Measurements from ENCODE around the gene SPTBN4.
A peak's percentile ranks its signal among the peaks of the same experiment; 100 is the strongest.

SPTBN4 gene

GRCh38 chr19:40607311-40608239, 140.8 kb downstream of the SPTBN4 start:
- no peak for DNase-seq

DNA sequence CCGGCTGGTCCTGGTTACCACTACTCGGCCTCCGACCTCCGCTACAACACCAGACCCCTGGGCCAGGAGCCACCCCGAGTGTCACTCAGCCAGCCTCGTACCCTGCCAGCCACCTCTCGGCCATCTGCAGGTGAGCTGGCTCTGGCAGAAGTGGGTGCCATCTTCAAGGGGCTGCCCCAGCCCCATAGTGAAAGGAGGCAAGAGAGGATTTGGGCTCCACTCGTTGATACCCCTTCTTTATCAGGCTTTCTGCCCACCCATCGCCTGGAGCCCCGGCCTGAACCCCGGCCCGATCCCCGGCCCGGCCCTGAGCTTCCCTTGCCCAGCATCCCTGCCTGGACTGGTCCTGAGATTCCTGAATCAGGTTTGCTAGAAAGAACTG, 141.4 kb downstream of the SPTBN4 start:
- DNase-seq = no peak

DNA sequence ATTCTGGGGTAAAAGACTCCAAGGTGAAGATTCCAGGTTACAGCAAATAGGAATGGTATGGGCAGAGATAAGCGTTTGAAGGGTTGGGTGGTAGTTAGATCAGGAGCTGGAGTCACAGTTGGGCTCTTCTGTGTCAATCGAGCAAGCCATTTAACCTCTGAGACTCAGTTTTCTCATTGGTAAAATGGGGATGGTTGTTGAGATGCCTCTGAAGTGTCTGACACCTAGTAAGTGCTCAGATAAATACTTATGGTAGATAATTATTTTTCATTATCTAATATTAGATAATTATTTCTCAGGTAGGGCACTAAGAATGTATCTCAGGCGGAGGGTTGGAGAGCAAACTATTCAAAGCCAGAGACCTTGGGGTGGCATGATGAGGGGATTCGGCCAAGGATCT, 142.2 kb downstream of the SPTBN4 start:
- no peak for DNase-seq

DNA sequence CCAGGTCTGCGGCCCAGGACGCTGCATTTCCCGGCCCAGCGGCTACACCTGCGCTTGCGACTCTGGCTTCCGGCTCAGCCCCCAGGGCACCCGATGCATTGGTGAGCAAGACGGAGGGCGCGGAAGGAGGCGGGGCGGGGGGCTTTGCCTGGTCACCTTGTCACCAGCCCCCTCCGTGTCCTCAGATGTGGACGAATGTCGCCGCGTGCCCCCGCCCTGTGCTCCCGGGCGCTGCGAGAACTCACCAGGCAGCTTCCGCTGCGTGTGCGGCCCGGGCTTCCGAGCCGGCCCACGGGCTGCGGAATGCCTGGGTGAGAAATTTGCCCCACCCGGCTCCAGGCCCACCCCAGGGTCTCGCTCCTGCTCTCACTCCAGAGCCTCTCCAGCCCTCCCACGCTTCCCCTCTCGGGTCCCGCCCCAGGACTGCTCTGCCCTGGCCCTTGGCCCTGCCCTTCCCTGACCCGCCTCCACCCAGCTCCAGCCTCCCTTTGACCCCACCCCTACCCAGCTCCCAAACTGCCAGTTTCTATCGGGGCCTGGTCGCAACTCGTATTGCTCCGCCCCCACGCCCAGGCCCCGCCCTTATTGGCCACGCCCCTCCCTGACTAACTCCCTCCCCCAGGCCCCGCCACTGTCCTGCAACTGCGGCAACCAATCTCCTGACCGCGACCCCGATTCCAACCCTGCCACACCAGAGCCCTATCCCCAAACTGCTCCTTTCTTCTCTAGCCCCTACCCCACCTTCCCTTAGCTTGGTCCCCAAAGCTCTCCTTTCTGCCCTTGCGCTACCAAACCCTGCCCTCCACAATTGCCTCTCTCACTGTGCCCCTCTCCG, 143.0 kb downstream of the SPTBN4 start:
- peak; percentile 67 for DNase-seq

GRCh38 chr19:40610396-40611064, 143.7 kb downstream of the SPTBN4 start:
- DNase-seq = no peak

DNA sequence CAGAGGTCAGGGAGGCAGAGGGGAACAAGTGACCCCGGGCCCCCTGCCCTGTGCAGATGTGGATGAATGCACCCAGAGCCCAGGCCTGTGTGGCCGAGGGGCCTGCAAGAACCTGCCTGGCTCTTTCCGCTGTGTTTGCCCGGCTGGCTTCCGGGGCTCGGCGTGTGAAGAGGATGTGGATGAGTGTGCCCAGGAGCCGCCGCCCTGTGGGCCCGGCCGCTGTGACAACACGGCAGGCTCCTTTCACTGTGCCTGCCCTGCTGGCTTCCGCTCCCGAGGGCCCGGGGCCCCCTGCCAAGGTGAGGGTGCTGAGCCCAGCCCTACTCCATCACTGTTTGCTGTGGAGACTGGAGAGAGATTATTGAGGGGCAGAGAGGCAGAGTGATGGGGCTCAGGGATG, 144.3 kb downstream of the SPTBN4 start:
- DNase-seq = no peak

DNA sequence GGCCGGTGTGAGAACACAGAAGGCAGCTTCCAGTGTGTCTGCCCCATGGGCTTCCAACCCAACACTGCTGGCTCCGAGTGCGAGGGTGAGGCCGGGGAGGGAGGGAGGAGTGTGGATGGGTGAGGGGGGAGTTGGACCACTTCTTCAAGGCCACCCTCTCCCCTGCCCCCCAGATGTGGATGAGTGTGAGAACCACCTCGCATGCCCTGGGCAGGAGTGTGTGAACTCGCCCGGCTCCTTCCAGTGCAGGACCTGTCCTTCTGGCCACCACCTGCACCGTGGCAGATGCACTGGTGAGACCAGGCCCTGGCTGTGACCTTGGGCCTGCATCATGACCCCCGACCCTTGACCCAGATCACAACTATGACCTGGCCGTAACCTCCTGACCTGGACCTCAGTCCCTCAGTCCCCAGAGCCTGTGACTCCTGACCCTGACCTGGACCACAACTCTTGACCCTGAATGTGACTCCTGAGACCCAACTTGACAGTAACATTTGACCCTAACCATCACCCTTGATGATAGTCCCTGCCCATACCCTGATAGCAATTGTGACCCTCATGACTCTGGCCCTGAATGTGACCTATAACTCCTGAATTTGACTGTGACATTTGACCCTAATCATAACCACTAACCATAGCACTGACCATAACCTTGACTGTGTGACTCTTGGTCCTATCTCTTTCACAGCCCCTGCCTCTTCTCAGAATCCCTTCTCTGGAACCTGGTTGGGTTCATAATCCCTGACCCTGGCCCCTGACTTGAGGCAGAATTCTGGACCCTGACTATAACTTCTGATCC, 145.3 kb downstream of the SPTBN4 start:
- DNase-seq = no peak

DNA sequence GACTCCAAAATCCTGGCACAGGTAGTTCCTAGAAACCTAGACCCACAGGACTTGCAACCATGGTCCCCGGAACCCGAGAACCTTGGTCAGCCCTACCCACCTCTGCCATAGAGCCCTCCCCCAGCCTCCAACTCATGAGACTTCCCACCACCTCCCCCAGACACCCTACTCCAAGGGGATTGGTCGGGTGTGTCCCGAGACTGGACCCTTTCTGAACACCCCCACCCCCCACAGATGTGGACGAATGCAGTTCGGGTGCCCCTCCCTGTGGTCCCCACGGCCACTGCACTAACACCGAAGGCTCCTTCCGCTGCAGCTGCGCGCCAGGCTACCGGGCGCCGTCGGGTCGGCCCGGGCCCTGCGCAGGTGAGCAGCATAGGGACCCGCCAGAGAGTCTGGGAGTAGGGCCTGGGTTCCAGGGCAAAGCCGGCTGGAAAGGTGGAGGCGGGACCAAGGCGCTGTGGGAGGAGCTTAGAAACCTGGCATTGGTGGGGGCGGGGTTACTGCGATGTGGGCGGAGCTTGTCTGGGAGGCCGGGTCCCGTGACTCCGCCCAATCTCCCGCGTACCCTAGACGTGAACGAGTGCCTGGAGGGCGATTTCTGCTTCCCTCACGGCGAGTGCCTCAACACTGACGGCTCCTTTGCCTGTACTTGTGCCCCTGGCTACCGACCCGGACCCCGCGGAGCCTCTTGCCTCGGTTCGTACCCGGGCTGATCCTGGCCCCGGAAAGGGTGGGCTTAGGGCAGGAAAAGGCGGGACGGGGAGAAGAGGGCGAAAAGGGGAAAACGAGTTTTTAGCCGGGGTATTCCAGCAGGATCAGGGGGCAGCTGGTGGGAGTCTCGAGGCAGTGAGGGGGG, 146.3 kb downstream of the SPTBN4 start:
- DNase-seq = peak; percentile 37

GRCh38 chr19:40613690-40614621, 147.2 kb downstream of the SPTBN4 start:
- DNase-seq = peak; percentile 80

DNA sequence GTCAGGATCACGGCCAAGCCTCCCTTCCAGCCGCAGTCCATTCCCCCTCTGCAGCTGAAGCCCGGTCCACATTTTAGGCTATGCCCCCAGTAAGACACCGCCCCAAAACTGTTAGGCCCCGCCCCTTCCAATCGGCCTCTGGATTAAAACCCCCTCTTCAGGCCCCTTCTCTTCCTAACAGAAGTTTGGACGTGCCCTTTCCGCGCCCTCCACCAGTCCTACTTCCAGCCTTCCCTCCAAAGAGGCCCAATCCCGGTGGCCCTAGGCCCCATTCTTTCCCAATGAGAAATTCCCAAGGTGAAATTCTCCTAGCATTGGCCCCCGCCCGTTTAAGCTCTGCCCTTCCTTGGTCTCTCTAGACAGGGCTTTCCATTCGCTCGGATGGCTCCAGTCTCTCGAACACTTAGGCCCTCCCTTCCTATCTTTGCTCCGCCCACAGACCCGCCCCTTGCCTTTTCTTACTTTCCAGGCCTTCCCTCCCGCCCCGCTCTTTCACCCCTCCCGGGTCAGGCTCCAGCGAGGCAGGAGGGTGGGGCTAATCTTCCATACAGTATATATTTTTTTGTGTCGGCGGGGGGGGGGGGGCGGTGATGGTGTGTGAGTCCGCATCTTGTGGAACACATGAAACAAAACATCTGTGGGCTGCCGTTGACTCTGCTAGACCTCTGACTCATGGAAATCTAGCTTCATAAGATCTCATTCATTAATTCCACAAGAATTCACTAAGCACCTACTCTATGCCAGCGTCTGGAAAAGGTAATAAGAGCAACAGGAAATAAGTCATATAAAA, 148.0 kb downstream of the SPTBN4 start:
- DNase-seq = peak; percentile 96

DNA sequence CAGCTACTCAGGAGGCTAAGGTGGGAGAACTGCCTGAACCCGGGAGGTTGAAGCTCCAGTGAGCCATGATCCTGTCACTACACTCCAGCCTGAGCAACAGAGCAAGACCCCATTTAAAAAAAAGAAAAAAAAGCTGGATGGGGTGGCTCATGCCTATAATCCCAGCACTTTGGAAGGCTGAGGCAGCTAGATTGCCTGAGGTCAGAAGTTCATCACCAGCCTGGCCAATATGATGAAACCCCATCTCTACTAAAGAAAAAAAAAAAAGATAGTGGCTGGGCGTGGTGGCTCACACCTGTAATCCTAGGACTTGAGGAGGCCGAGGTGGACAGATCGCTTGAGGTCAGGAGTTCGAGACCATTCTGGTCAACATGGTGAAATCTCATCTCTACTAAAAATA, 149.4 kb downstream of the SPTBN4 start:
- DNase-seq = no peak

DNA sequence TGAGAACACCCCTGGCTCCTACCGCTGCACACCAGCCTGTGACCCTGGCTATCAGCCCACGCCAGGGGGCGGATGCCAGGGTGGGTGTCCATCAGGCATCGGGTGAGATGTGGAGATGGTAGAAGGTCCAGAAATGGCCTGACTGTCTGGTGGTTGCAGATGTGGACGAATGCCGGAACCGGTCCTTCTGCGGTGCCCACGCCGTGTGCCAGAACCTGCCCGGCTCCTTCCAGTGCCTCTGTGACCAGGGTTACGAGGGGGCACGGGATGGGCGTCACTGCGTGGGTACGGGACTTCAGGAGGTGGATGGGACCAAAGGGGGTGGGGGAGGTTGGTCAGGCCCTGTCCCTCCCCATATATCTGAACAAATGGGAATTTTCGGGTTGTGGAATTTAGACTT, 150.1 kb downstream of the SPTBN4 start:
- no peak for DNase-seq

DNA sequence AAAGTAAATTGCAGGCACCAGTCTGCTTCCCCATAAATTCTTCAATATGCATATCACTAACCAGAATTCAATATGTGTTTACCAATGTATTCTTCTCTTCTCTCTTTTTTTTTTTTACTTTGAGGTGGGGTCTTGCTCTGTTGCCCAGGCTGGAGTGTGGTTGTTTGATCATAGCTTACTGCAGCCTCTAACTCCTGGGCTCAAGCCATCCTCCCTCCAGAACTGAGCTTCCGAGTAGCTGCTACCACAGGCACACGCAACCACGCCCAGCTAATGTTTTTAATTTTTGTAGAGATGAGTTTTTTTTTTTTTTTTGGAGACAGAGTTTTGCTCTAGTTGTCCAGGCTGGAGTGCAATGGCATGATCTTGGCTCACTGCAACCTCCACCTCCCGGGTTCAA, 151.2 kb downstream of the SPTBN4 start:
- no peak for DNase-seq

DNA sequence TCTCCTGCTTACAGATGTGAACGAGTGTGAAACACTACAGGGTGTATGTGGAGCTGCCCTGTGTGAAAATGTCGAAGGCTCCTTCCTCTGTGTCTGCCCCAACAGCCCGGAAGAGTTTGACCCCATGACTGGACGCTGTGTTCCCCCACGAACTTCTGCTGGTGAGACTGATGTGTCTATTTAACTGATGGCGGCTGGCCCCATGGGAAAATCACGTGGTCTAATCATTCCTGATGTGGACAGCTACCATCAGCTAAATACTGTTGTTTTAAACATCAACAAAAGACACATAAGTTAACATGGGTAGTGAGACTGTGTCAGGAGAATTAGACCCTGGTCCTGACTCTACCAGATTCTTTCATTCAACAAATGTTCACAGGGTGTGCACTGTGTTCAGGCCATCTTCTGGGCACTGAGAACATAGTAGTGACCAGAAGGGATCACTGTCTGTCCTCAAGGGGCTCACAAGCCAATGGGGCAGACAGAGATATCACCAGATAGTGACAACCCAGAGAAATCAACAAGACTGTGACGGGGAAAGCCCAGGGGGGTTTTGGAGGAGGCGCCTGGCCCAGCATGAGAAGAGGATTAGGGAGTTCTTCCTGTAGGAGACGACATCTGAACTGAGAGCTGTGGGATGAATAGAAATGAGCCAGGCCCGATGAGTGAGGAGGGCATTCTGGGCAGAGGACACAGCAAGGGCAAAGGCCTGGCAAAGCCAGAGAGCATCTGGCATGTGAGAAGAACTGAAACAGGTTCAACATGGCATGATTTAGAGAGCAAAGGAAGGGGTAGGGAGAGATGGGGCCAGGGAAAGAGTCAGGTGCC, 152.7 kb downstream of the SPTBN4 start:
- no peak for DNase-seq

GRCh38 chr19:40620161-40620485, 153.3 kb downstream of the SPTBN4 start:
- no peak for DNase-seq

GRCh38 chr19:40621283-40621682, 154.5 kb downstream of the SPTBN4 start:
- DNase-seq = no peak

- no peak for DNase-seq
Observed at GRCh38 chr19:40621966-40622772, 155.4 kb downstream of the SPTBN4 start.

DNA sequence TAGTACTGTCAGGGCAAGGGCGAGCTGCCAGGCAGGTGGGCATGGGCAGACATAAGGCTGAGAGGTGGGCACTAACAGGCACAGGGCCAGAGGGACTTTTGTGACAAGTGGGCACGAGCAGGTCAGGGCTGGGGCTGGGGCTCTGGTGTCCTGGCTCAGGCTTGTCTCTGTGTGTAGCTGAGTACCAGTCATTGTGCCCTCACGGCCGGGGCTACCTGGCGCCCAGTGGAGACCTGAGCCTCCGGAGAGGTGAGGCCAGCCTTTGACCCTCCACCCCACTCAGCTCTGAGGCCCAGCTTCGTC, 155.9 kb downstream of the SPTBN4 start:
- no peak for DNase-seq
